Activated T-cell treated with anti-CD3 and anti-CD28 coated beads, Interleukin-2, amount 50 U/mL, for 24 hours (primary cell): Measurements from ENCODE around the gene KRTAP20-2.

ENCODE experiments used
- DNase-seq: peaks from one replicate; pipeline ENCODE4 v3.0.0-alpha.2; 2020
- H3K27ac Mint-ChIP-seq: 2 replicates; pipeline ENCODE4 v1.8.0; 2020; ENCODE audit warnings: mild to moderate bottlenecking, mixed read lengths
- H3K27me3 Mint-ChIP-seq: 2 replicates; pipeline ENCODE4 v1.8.0; 2020; ENCODE audit warnings: mixed read lengths
- H3K36me3 Mint-ChIP-seq: 2 replicates; pipeline ENCODE4 v1.8.0; 2020; ENCODE audit warnings: low read depth, mixed read lengths
- H3K4me1 Mint-ChIP-seq: 2 replicates; pipeline ENCODE4 v1.8.0; 2020; ENCODE audit warnings: low read depth, mixed read lengths
- H3K4me3 Mint-ChIP-seq: 2 replicates; pipeline ENCODE4 v1.8.0; 2020; ENCODE audit warnings: mild to moderate bottlenecking, moderate library complexity, mixed read lengths
- H3K9me3 Mint-ChIP-seq: 2 replicates; pipeline ENCODE4 v1.8.0; 2020; ENCODE audit warnings: mixed read lengths

Gene KRTAP20-2

GRCh38 chr21:30629200-30629599 is 5.8 kb upstream of the KRTAP20-2 start:
- H3K27ac Mint-ChIP-seq: no peak overlapping the region
- no peaks in the 10 kb centered on the region for H3K4me1 Mint-ChIP-seq
- H3K27me3 Mint-ChIP-seq: no peaks in the 10 kb centered on the region
- no peaks in the 10 kb centered on the region for H3K36me3 Mint-ChIP-seq
- no peak overlapping the region for H3K4me3 Mint-ChIP-seq
- no peak for DNase-seq
- H3K9me3 Mint-ChIP-seq: no peaks in the 10 kb centered on the region

GRCh38 chr21:30638686-30639085 is 3.7 kb downstream of the KRTAP20-2 start:
- Mint-ChIP-seq H3K4me1 (no peaks in the 10 kb centered on the region), H3K36me3 (no peaks in the 10 kb centered on the region)

GRCh38 chr21:30642564-30642963 is 7.6 kb downstream of the KRTAP20-2 start, which contains the start of gene KRTAP20-3:
KRTAP20-3 (plus strand) TSS chr21:30642864.
- no peaks in the 10 kb centered on the region for H3K36me3 Mint-ChIP-seq
- no peak for DNase-seq
- H3K9me3 Mint-ChIP-seq: peaks cover 2% of the 10 kb centered on the region
- no peak within 1 kb of the TSS for H3K4me3 Mint-ChIP-seq
- H3K4me1 Mint-ChIP-seq: no peaks in the 10 kb centered on the region
- H3K27me3 Mint-ChIP-seq: peaks cover 2% of the 10 kb centered on the region
- no peak within 1 kb of the TSS for H3K27ac Mint-ChIP-seq

More at GRCh38 chr21:30638686-30639085, 3.7 kb downstream of the KRTAP20-2 start:
- Mint-ChIP-seq H3K9me3 (no peaks in the 10 kb centered on the region), H3K27me3 (peaks cover 2% of the 10 kb centered on the region), H3K4me3 (no peak overlapping the region), H3K27ac (no peak overlapping the region)
- DNase-seq: no peak

- peaks cover 7% of the 10 kb centered on the region for H3K27me3 Mint-ChIP-seq
- no peak for DNase-seq
- H3K9me3 Mint-ChIP-seq: peaks cover 2% of the 10 kb centered on the region
- no peaks in the 10 kb centered on the region for H3K4me1 Mint-ChIP-seq
- no peaks in the 10 kb centered on the region for H3K36me3 Mint-ChIP-seq
- H3K4me3 Mint-ChIP-seq: no peak overlapping the region
- no peak overlapping the region for H3K27ac Mint-ChIP-seq
These were observed 12.0 kb downstream of the KRTAP20-2 start for GRCh38 chr21:30646904-30647414.

GRCh38 chr21:30652891-30653290 is 17.9 kb downstream of the KRTAP20-2 start:
- Mint-ChIP-seq H3K36me3 (no peaks in the 10 kb centered on the region), H3K27ac (no peak overlapping the region), H3K4me3 (no peak overlapping the region), H3K9me3 (peaks cover 2% of the 10 kb centered on the region), H3K4me1 (no peaks in the 10 kb centered on the region), H3K27me3 (peaks cover 5% of the 10 kb centered on the region)
- no peak for DNase-seq

- Mint-ChIP-seq H3K36me3 (no peaks in the 10 kb centered on the region), H3K4me1 (no peaks in the 10 kb centered on the region), H3K9me3 (peaks cover 4% of the 10 kb centered on the region), H3K27ac (no peak overlapping the region), H3K4me3 (no peak overlapping the region), H3K27me3 (peaks cover 3% of the 10 kb centered on the region)
- no peak for DNase-seq
These were observed 33.8 kb downstream of the KRTAP20-2 start for GRCh38 chr21:30668776-30669175.

- Mint-ChIP-seq H3K36me3 (no peaks in the 10 kb centered on the region), H3K9me3 (peaks cover 4% of the 10 kb centered on the region), H3K27ac (no peak overlapping the region)
These were observed 38.1 kb downstream of the KRTAP20-2 start for GRCh38 chr21:30672985-30673650.

GRCh38 chr21:30674312-30674711 is 39.3 kb downstream of the KRTAP20-2 start:
- H3K4me1 Mint-ChIP-seq: no peaks in the 10 kb centered on the region
- peaks cover 3% of the 10 kb centered on the region for H3K27me3 Mint-ChIP-seq
- H3K9me3 Mint-ChIP-seq: peaks cover 4% of the 10 kb centered on the region
- no peak for DNase-seq
- no peaks in the 10 kb centered on the region for H3K36me3 Mint-ChIP-seq
- no peak overlapping the region for H3K27ac Mint-ChIP-seq
- no peak overlapping the region for H3K4me3 Mint-ChIP-seq

More at GRCh38 chr21:30672985-30673650, 38.1 kb downstream of the KRTAP20-2 start:
- DNase-seq: no peak
- Mint-ChIP-seq H3K4me1 (no peaks in the 10 kb centered on the region), H3K4me3 (no peak overlapping the region), H3K27me3 (peaks cover 3% of the 10 kb centered on the region)

- Mint-ChIP-seq H3K36me3 (no peaks in the 10 kb centered on the region), H3K27ac (no peak overlapping the region), H3K4me3 (no peak overlapping the region), H3K9me3 (no peaks in the 10 kb centered on the region), H3K4me1 (no peaks in the 10 kb centered on the region), H3K27me3 (no peaks in the 10 kb centered on the region)
- no peak for DNase-seq
These were observed 41.7 kb downstream of the KRTAP20-2 start for GRCh38 chr21:30676737-30677136.

GRCh38 chr21:30680586-30680985 is 45.6 kb downstream of the KRTAP20-2 start:
- H3K27me3 Mint-ChIP-seq: no peaks in the 10 kb centered on the region
- no peak overlapping the region for H3K27ac Mint-ChIP-seq
- DNase-seq: no peak
- H3K9me3 Mint-ChIP-seq: no peaks in the 10 kb centered on the region
- H3K36me3 Mint-ChIP-seq: no peaks in the 10 kb centered on the region
- H3K4me3 Mint-ChIP-seq: no peak overlapping the region
- no peaks in the 10 kb centered on the region for H3K4me1 Mint-ChIP-seq

- Mint-ChIP-seq H3K4me3 (no peak overlapping the region), H3K4me1 (no peaks in the 10 kb centered on the region), H3K9me3 (no peaks in the 10 kb centered on the region), H3K27ac (no peak overlapping the region), H3K27me3 (no peaks in the 10 kb centered on the region), H3K36me3 (no peaks in the 10 kb centered on the region)
- DNase-seq: no peak
These were observed 49.5 kb downstream of the KRTAP20-2 start for GRCh38 chr21:30684506-30684905.
